Iris pigment epithelial cell (primary cell): ENCODE results near the gene SELPLG.
A peak's percentile ranks its signal among the peaks of the same experiment; 100 is the strongest.
"Not testable (repeated sequence)": the region's sequence is repeated elsewhere in the genome, so short reads cannot be mapped to it uniquely, and the experiment has no call there.

Experiments
- DNase-seq: peaks from one replicate; pipeline ENCODE4 v3.0.0-alpha.2; 2011; ENCODE audit warnings: low read depth

SELPLG gene

GRCh38 chr12:108655812-108656175 is 22.1 kb upstream of the SELPLG start:
- not testable (repeated sequence) for DNase-seq

GRCh38 chr12:108654622-108655021 is 20.9 kb upstream of the SELPLG start:
- not testable (repeated sequence) for DNase-seq

GRCh38 chr12:108653922-108654321 is 20.2 kb upstream of the SELPLG start:
- DNase-seq, result no peak

- no peak for DNase-seq
These were observed 19.4 kb upstream of the SELPLG start for GRCh38 chr12:108653082-108653516.

GRCh38 chr12:108650083-108650482 is 16.4 kb upstream of the SELPLG start:
- no peak for DNase-seq

- DNase-seq, result peak; percentile 95
These were observed 16.0 kb upstream of the SELPLG start for GRCh38 chr12:108649669-108650068.

- DNase-seq, result peak; percentile 46
These were observed 15.4 kb upstream of the SELPLG start for GRCh38 chr12:108649126-108649525.

- DNase-seq, result no peak
These were observed 14.7 kb upstream of the SELPLG start for GRCh38 chr12:108648371-108648770.

- no peak for DNase-seq
These were observed 14.0 kb upstream of the SELPLG start for GRCh38 chr12:108647585-108648287.

- DNase-seq, result no peak
These were observed 13.2 kb upstream of the SELPLG start for GRCh38 chr12:108646600-108647579.

GRCh38 chr12:108645686-108646599 is 12.2 kb upstream of the SELPLG start:
- no peak for DNase-seq

- no peak for DNase-seq
These were observed 11.1 kb upstream of the SELPLG start for GRCh38 chr12:108644811-108645120.

GRCh38 chr12:108643941-108644810 is 10.5 kb upstream of the SELPLG start:
- DNase-seq, result no peak

- no peak for DNase-seq
These were observed 9.4 kb upstream of the SELPLG start for GRCh38 chr12:108642899-108643654.

- DNase-seq, result no peak
These were observed 8.7 kb upstream of the SELPLG start for GRCh38 chr12:108642269-108642870.

- no peak for DNase-seq
These were observed 8.0 kb upstream of the SELPLG start for GRCh38 chr12:108641446-108642268.

- DNase-seq, result peak; percentile 61
These were observed 7.2 kb upstream of the SELPLG start for GRCh38 chr12:108640802-108641445.

- no peak for DNase-seq
These were observed 5.5 kb upstream of the SELPLG start for GRCh38 chr12:108638997-108639822.
